Ishikawa (cell line): ENCODE data around the gene JMJD8.
A peak's percentile ranks its signal among the peaks of the same experiment; 100 is the strongest.

Source experiments
- CEBPB ChIP-seq: IDR thresholded peaks from 2 replicates; pipeline ENCODE4 v1.6.1; 2012
- CREB1 ChIP-seq: IDR thresholded peaks from 2 replicates; pipeline ENCODE4 v1.6.1; 2012; ENCODE audit warnings: low read depth
- EGR1 ChIP-seq: IDR thresholded peaks from 2 replicates; pipeline ENCODE4 v1.6.1; 2012
- EP300 ChIP-seq: IDR thresholded peaks from 2 replicates; pipeline ENCODE4 v1.6.1; 2012; ENCODE audit warnings: borderline replicate concordance
- FOXM1 ChIP-seq: IDR thresholded peaks from 2 replicates; pipeline ENCODE4 v1.6.1; 2012; ENCODE audit warnings: low read depth, borderline replicate concordance
- MAX ChIP-seq: IDR thresholded peaks from 2 replicates; pipeline ENCODE4 v1.6.1; 2012
- NFIC ChIP-seq: IDR thresholded peaks from 2 replicates; pipeline ENCODE4 v1.6.1; 2012
- RAD21 ChIP-seq: IDR thresholded peaks from 2 replicates; pipeline ENCODE4 v1.6.1; 2012; ENCODE audit warnings: low read depth
- TAF1 ChIP-seq: IDR thresholded peaks from 2 replicates; pipeline ENCODE4 v1.6.1; 2012; ENCODE audit warnings: low read depth, mild to moderate bottlenecking
- TCF12 ChIP-seq: IDR thresholded peaks from 2 replicates; pipeline ENCODE4 v1.6.1; 2012; ENCODE audit warnings: low read depth
- TEAD4 ChIP-seq: IDR thresholded peaks from 2 replicates; pipeline ENCODE4 v1.6.1; 2012
- USF1 ChIP-seq: IDR thresholded peaks from 2 replicates; pipeline ENCODE4 v1.6.1; 2012
- YY1 ChIP-seq: IDR thresholded peaks from 2 replicates; pipeline ENCODE4 v1.6.1; 2012; ENCODE audit warnings: low read depth
- ZBTB7A ChIP-seq: IDR thresholded peaks from 2 replicates; pipeline ENCODE4 v1.6.1; 2012; ENCODE audit warnings: low read depth
- TF ChIP-seq, protein P1 (sequence below): IDR thresholded peaks from 2 replicates; pipeline ENCODE4 v1.6.1; 2012; ENCODE audit warnings: low read depth, mild to moderate bottlenecking

Gene JMJD8

GRCh38 chr16:660459-661183 lies 23.5 kb downstream of the JMJD8 start:
- TF ChIP-seq NFIC (no peak; the same call in 1 of the 2 replicates), TEAD4 (no peak), EGR1 (no peak), YY1 (peak; percentile 35; the same call in 1 of the 2 replicates), TCF12 (no peak), RAD21 (peak; percentile 34), TAF1 (peak; percentile 39; the same call in 1 of the 2 replicates), FOXM1 (no peak), EP300 (no peak), ZBTB7A (no peak), CEBPB (no peak), USF1 (peak; percentile 9; the same call in 1 of the 2 replicates), CREB1 (no peak), MAX (peak; percentile 87)
- TF ChIP-seq, protein P1, sequence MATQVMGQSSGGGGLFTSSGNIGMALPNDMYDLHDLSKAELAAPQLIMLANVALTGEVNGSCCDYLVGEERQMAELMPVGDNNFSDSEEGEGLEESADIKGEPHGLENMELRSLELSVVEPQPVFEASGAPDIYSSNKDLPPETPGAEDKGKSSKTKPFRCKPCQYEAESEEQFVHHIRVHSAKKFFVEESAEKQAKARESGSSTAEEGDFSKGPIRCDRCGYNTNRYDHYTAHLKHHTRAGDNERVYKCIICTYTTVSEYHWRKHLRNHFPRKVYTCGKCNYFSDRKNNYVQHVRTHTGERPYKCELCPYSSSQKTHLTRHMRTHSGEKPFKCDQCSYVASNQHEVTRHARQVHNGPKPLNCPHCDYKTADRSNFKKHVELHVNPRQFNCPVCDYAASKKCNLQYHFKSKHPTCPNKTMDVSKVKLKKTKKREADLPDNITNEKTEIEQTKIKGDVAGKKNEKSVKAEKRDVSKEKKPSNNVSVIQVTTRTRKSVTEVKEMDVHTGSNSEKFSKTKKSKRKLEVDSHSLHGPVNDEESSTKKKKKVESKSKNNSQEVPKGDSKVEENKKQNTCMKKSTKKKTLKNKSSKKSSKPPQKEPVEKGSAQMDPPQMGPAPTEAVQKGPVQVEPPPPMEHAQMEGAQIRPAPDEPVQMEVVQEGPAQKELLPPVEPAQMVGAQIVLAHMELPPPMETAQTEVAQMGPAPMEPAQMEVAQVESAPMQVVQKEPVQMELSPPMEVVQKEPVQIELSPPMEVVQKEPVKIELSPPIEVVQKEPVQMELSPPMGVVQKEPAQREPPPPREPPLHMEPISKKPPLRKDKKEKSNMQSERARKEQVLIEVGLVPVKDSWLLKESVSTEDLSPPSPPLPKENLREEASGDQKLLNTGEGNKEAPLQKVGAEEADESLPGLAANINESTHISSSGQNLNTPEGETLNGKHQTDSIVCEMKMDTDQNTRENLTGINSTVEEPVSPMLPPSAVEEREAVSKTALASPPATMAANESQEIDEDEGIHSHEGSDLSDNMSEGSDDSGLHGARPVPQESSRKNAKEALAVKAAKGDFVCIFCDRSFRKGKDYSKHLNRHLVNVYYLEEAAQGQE = no peak

GRCh38 chr16:660132-660458 lies 24.0 kb downstream of the JMJD8 start:
- TF ChIP-seq TEAD4 (no peak), EGR1 (no peak), USF1 (no peak), CREB1 (no peak), FOXM1 (no peak), MAX (no peak), CEBPB (no peak), ZBTB7A (no peak), YY1 (no peak), TAF1 (no peak), TCF12 (no peak), EP300 (no peak)

- TF ChIP-seq RAD21 (no peak), USF1 (no peak), NFIC (no peak), ZBTB7A (no peak), CREB1 (no peak), EGR1 (no peak), CEBPB (no peak), TCF12 (no peak)
- TF ChIP-seq, protein P1 = no peak
Measured at GRCh38 chr16:659618-660017, 24.5 kb downstream of the JMJD8 start.

GRCh38 chr16:658679-659571 lies 25.2 kb downstream of the JMJD8 start:
- TF ChIP-seq CREB1 (no peak), YY1 (no peak), USF1 (no peak), TAF1 (no peak), TEAD4 (no peak), EGR1 (no peak), RAD21 (no peak), ZBTB7A (no peak), EP300 (no peak), NFIC (no peak), FOXM1 (no peak), MAX (no peak)
